ENCODE results near the gene DYRK1A.

The DYRK1A gene

GRCh38 chr21:37427221-37427620 lies 60.6 kb downstream of the DYRK1A start:
- no peak for ATAC-seq
- TF ChIP-seq ZNF565 (CRISPR knock-in tag; conservative IDR thresholded peaks at IDR 0.05; ENCODE audit: low read depth) (no peak), POU6F1 (CRISPR knock-in tag; IDR thresholded peaks at IDR 0.05; ENCODE audit: borderline replicate concordance, low read depth) (no peak), ZFP3 (CRISPR knock-in tag; IDR thresholded peaks at IDR 0.05) (no peak), ZNF8 (CRISPR knock-in tag; IDR thresholded peaks at IDR 0.05) (no peak), ESRRG (CRISPR knock-in tag; IDR thresholded peaks at IDR 0.05) (no peak), ZNF70 (CRISPR knock-in tag; IDR thresholded peaks at IDR 0.05) (no peak), PATZ1 (CRISPR knock-in tag; IDR thresholded peaks at IDR 0.05; ENCODE audit: borderline replicate concordance) (no peak), CSRNP3 (CRISPR knock-in tag; IDR thresholded peaks at IDR 0.05) (no peak), GLIS3 (CRISPR knock-in tag; IDR thresholded peaks at IDR 0.05) (no peak), ISL1 (CRISPR knock-in tag; IDR thresholded peaks at IDR 0.05) (no peak), TSHZ2 (CRISPR knock-in tag; IDR thresholded peaks at IDR 0.05) (no peak), TOX (CRISPR knock-in tag; IDR thresholded peaks at IDR 0.05; ENCODE audit: borderline replicate concordance) (no peak), ARNTL (CRISPR knock-in tag; IDR thresholded peaks at IDR 0.05; ENCODE audit: borderline replicate concordance, low read depth) (no peak), CSDC2 (CRISPR knock-in tag; IDR thresholded peaks at IDR 0.05) (no peak), SNAI2 (CRISPR knock-in tag; IDR thresholded peaks at IDR 0.05) (no peak)

- TF ChIP-seq ZNF70 (CRISPR knock-in tag; IDR thresholded peaks at IDR 0.05) (no peak), OSR1 (CRISPR knock-in tag; IDR thresholded peaks at IDR 0.05) (no peak), ZNF565 (CRISPR knock-in tag; conservative IDR thresholded peaks at IDR 0.05; ENCODE audit: low read depth) (no peak), BACH2 (CRISPR knock-in tag; IDR thresholded peaks at IDR 0.05; ENCODE audit: borderline replicate concordance) (no peak), TOX (CRISPR knock-in tag; IDR thresholded peaks at IDR 0.05; ENCODE audit: borderline replicate concordance) (no peak), ZC3H10 (CRISPR knock-in tag; IDR thresholded peaks at IDR 0.05) (no peak), GLIS3 (CRISPR knock-in tag; IDR thresholded peaks at IDR 0.05) (no peak), SNAI2 (CRISPR knock-in tag; IDR thresholded peaks at IDR 0.05) (no peak), RARB (CRISPR knock-in tag; IDR thresholded peaks at IDR 0.05) (no peak), ZNF8 (CRISPR knock-in tag; IDR thresholded peaks at IDR 0.05) (no peak), TSHZ2 (CRISPR knock-in tag; IDR thresholded peaks at IDR 0.05) (no peak), ESRRG (CRISPR knock-in tag; IDR thresholded peaks at IDR 0.05) (no peak), CSRNP3 (CRISPR knock-in tag; IDR thresholded peaks at IDR 0.05) (no peak), POU6F1 (CRISPR knock-in tag; IDR thresholded peaks at IDR 0.05; ENCODE audit: borderline replicate concordance, low read depth) (no peak), ARNTL (CRISPR knock-in tag; IDR thresholded peaks at IDR 0.05; ENCODE audit: borderline replicate concordance, low read depth) (no peak)
Observed at GRCh38 chr21:37429356-37429755, 62.8 kb downstream of the DYRK1A start.

More at GRCh38 chr21:37429356-37429755, 62.8 kb downstream of the DYRK1A start:
- ATAC-seq = no peak
